HepG2 (cell line): ENCODE data around the gene ZFHX3. TPM values are rescaled to one million over a fixed set of nuclear protein-coding genes. Genes with fewer than 3 reads are reported as not detected.

Source experiments
- CBFB ChIP-seq: sonication (generic); formaldehyde crosslinking; IDR thresholded peaks from 2 replicates; pipeline ENCODE4 v1.4.0; 2020; ENCODE audit warnings: missing genetic modification reagents
- FOSL1 ChIP-seq: sonication (generic); formaldehyde crosslinking; IDR thresholded peaks from 2 replicates; pipeline ENCODE4 v1.9.0; 2021; ENCODE audit warnings: missing genetic modification reagents, borderline replicate concordance
- FOXP1 ChIP-seq, 2 experiments: fragments of 450-650 bp in 1 of 2; IDR thresholded peaks; 2 replicates each; pipeline ENCODE4 v1.6.1; 2017 to 2018; ENCODE audit warnings: antibody characterized with exemption in 1 of 2
- PAX8 ChIP-seq: sonication (generic); formaldehyde crosslinking; IDR thresholded peaks from 2 replicates; pipeline ENCODE4 v1.8.0; 2022; ENCODE audit warnings: mild to moderate bottlenecking, missing genetic modification reagents, borderline replicate concordance
- RCOR2 ChIP-seq: IDR thresholded peaks from 2 replicates; pipeline ENCODE4 v1.6.1; 2016; ENCODE audit warnings: missing biosample characterization, missing genetic modification reagents
- SPEN ChIP-seq: sonication (generic); formaldehyde crosslinking; IDR thresholded peaks from 2 replicates; pipeline ENCODE4 v1.5.1; 2020; ENCODE audit warnings: low read depth, mild to moderate bottlenecking, missing genetic modification reagents
- TAF1 ChIP-seq: sonication (generic); formaldehyde crosslinking; IDR thresholded peaks from 2 replicates; pipeline ENCODE4 v1.4.0; 2020; ENCODE audit warnings: missing genetic modification reagents
- ZNF224 ChIP-seq: sonication (generic); formaldehyde crosslinking; IDR thresholded peaks from 2 replicates; pipeline ENCODE4 v1.5.0; 2020; ENCODE audit warnings: mild to moderate bottlenecking, missing genetic modification reagents
- ZNF451 ChIP-seq: sonication (generic); formaldehyde crosslinking; IDR thresholded peaks from 2 replicates; pipeline ENCODE4 v1.5.0; 2020; ENCODE audit warnings: mild to moderate bottlenecking, missing genetic modification reagents
- ZNF615 ChIP-seq: sonication (generic); formaldehyde crosslinking; IDR thresholded peaks from 2 replicates; pipeline ENCODE4 v1.5.0; 2020; ENCODE audit warnings: mild to moderate bottlenecking, missing genetic modification reagents, borderline replicate concordance
- polyA plus RNA-seq, 8 experiments: library from polyadenylated mRNA; depleted of rRNA in 3 of 8; stranded (reverse) in 7 of 8; unstranded in 1 of 8; fragments of >200 nt; fragmentation: Illumina TruSeq in 4 of 8; extraction: Trizol in 4 of 8; gene quantifications; 2 replicates each; pipeline versions ENCODE4 v1.2.1 to v1.2.3, GENCODE V29; 2011 to 2016; ENCODE audit warnings: low read depth in 4 of 8, missing spikeins in 1 of 8, mixed read lengths in 1 of 8; ENCODE audit not compliant: insufficient read depth in 1 of 8
- total RNA-seq, 5 experiments: library from RNA; depleted of rRNA; stranded (reverse); fragments of >200 nt; fragmentation: Illumina TruSeq; extraction: Trizol; gene quantifications; 2 replicates each; pipeline ENCODE4 v1.2.3, GENCODE V29; 2016; ENCODE audit warnings: low read depth in 1 of 5
- TF ChIP-seq, protein P1 (sequence below): sonication (generic); formaldehyde crosslinking; IDR thresholded peaks from 2 replicates; pipeline ENCODE4 v1.8.0; 2022; ENCODE audit warnings: low read depth, missing genetic modification reagents
- TF ChIP-seq, protein P2 (sequence below): sonication (generic); formaldehyde crosslinking; IDR thresholded peaks from 2 replicates; pipeline ENCODE4 v1.4.0; 2020; ENCODE audit warnings: mild to moderate bottlenecking, missing genetic modification reagents, borderline replicate concordance
- TF ChIP-seq, protein P3 (sequence below): sonication (generic); formaldehyde crosslinking; IDR thresholded peaks from 2 replicates; pipeline ENCODE4 v1.5.0; 2020; ENCODE audit warnings: missing genetic modification reagents
- TF ChIP-seq, protein P4 (sequence below): IDR thresholded peaks from 2 replicates; pipeline ENCODE4 v1.4.0; 2020; ENCODE audit warnings: mild to moderate bottlenecking, missing genetic modification reagents
- TF ChIP-seq, protein P5 (sequence below): sonication (generic); formaldehyde crosslinking; IDR thresholded peaks from 2 replicates; pipeline ENCODE4 v1.9.0; 2021; ENCODE audit warnings: missing genetic modification reagents, mild to moderate bottlenecking, borderline replicate concordance

ZFHX3 gene
- total and polyA plus RNA-seq, 2 of the 13 experiments (the other 11 are each of a cell fraction or from before 2014, with no cell fraction given): 5.0 to 6.0 TPM

DNA sequence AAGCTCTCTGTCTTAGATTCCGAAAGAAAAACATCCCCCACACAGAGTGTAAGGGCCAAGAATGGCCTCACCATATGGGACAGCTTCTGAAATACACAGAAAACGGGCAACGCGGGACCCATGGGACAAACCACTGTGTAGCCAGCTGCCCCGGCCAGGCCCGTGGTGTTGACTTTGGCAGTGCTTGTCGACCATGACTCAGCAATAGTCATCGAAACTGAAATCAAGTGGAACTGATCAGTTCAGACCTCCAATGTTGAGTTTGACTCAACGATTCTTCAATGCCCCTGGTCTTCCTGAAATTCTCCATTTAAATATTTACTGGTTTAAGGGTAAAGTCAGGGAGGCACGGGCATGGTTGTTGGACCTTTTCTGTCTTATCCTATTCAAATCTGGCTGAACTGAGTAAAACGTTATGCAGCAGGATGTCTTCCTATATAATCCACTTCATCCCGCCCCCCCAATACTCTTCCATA is 27.5 kb downstream of the ZFHX3 start (continued):
- TF ChIP-seq, protein P1, sequence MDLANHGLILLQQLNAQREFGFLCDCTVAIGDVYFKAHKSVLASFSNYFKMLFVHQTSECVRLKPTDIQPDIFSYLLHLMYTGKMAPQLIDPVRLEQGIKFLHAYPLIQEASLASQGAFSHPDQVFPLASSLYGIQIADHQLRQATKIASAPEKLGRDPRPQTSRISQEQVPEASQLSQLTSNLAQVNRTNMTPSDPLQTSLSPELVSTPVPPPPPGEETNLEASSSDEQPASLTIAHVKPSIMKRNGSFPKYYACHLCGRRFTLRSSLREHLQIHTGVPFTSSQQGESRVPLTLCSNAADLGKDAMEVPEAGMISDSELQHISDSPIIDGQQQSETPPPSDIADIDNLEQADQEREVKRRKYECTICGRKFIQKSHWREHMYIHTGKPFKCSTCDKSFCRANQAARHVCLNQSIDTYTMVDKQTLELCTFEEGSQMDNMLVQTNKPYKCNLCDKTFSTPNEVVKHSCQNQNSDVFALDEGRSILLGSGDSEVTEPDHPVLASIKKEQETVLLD: no peak
- TF ChIP-seq FOXP1 (IDR thresholded peaks at IDR 0.05) (no peak), FOXP1 (CRISPR knock-in tag; IDR thresholded peaks at IDR 0.05) (no peak), TAF1 (CRISPR knock-in tag) (no peak), ZNF615 (no peak), SPEN (no peak), ZNF451 (CRISPR knock-in tag) (no peak), ZNF224 (no peak), FOSL1 (CRISPR knock-in tag) (peak; percentile 52; the same call in 1 of the 2 replicates), RCOR2 (CRISPR knock-in tag) (0 out of 2 replicates have a peak, but pooled peaks have one; percentile 43), PAX8 (CRISPR knock-in tag) (no peak), CBFB (no peak)
- TF ChIP-seq, protein P2, sequence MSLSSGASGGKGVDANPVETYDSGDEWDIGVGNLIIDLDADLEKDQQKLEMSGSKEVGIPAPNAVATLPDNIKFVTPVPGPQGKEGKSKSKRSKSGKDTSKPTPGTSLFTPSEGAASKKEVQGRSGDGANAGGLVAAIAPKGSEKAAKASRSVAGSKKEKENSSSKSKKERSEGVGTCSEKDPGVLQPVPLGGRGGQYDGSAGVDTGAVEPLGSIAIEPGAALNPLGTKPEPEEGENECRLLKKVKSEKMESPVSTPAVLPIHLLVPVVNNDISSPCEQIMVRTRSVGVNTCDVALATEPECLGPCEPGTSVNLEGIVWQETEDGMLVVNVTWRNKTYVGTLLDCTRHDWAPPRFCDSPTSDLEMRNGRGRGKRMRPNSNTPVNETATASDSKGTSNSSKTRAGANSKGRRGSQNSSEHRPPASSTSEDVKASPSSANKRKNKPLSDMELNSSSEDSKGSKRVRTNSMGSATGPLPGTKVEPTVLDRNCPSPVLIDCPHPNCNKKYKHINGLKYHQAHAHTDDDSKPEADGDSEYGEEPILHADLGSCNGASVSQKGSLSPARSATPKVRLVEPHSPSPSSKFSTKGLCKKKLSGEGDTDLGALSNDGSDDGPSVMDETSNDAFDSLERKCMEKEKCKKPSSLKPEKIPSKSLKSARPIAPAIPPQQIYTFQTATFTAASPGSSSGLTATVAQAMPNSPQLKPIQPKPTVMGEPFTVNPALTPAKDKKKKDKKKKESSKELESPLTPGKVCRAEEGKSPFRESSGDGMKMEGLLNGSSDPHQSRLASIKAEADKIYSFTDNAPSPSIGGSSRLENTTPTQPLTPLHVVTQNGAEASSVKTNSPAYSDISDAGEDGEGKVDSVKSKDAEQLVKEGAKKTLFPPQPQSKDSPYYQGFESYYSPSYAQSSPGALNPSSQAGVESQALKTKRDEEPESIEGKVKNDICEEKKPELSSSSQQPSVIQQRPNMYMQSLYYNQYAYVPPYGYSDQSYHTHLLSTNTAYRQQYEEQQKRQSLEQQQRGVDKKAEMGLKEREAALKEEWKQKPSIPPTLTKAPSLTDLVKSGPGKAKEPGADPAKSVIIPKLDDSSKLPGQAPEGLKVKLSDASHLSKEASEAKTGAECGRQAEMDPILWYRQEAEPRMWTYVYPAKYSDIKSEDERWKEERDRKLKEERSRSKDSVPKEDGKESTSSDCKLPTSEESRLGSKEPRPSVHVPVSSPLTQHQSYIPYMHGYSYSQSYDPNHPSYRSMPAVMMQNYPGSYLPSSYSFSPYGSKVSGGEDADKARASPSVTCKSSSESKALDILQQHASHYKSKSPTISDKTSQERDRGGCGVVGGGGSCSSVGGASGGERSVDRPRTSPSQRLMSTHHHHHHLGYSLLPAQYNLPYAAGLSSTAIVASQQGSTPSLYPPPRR: 0 out of 2 replicates have a peak, but pooled peaks have one; percentile 29
- TF ChIP-seq, protein P3, sequence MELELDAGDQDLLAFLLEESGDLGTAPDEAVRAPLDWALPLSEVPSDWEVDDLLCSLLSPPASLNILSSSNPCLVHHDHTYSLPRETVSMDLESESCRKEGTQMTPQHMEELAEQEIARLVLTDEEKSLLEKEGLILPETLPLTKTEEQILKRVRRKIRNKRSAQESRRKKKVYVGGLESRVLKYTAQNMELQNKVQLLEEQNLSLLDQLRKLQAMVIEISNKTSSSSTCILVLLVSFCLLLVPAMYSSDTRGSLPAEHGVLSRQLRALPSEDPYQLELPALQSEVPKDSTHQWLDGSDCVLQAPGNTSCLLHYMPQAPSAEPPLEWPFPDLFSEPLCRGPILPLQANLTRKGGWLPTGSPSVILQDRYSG (CRISPR knock-in tag): no peak
- TF ChIP-seq, protein P4, sequence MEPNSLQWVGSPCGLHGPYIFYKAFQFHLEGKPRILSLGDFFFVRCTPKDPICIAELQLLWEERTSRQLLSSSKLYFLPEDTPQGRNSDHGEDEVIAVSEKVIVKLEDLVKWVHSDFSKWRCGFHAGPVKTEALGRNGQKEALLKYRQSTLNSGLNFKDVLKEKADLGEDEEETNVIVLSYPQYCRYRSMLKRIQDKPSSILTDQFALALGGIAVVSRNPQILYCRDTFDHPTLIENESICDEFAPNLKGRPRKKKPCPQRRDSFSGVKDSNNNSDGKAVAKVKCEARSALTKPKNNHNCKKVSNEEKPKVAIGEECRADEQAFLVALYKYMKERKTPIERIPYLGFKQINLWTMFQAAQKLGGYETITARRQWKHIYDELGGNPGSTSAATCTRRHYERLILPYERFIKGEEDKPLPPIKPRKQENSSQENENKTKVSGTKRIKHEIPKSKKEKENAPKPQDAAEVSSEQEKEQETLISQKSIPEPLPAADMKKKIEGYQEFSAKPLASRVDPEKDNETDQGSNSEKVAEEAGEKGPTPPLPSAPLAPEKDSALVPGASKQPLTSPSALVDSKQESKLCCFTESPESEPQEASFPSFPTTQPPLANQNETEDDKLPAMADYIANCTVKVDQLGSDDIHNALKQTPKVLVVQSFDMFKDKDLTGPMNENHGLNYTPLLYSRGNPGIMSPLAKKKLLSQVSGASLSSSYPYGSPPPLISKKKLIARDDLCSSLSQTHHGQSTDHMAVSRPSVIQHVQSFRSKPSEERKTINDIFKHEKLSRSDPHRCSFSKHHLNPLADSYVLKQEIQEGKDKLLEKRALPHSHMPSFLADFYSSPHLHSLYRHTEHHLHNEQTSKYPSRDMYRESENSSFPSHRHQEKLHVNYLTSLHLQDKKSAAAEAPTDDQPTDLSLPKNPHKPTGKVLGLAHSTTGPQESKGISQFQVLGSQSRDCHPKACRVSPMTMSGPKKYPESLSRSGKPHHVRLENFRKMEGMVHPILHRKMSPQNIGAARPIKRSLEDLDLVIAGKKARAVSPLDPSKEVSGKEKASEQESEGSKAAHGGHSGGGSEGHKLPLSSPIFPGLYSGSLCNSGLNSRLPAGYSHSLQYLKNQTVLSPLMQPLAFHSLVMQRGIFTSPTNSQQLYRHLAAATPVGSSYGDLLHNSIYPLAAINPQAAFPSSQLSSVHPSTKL (CRISPR knock-in tag): peak; percentile 88
- TF ChIP-seq, protein P5, sequence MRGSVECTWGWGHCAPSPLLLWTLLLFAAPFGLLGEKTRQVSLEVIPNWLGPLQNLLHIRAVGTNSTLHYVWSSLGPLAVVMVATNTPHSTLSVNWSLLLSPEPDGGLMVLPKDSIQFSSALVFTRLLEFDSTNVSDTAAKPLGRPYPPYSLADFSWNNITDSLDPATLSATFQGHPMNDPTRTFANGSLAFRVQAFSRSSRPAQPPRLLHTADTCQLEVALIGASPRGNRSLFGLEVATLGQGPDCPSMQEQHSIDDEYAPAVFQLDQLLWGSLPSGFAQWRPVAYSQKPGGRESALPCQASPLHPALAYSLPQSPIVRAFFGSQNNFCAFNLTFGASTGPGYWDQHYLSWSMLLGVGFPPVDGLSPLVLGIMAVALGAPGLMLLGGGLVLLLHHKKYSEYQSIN: no peak
